Nephron progenitor cell (in vitro differentiated cells): ENCODE results near the gene CMYA5.

ENCODE experiments used
- DNase-seq: peaks from one replicate; pipeline ENCODE4 v3.0.0; 2021
- H3K27ac Mint-ChIP-seq: 2 replicates; pipeline ENCODE4 v1.8.0; 2021; ENCODE audit warnings: mild to moderate bottlenecking, moderate library complexity, mixed read lengths
- H3K27me3 Mint-ChIP-seq: 2 replicates; pipeline ENCODE4 v1.8.0; 2021; ENCODE audit warnings: mild to moderate bottlenecking, low read depth, mixed read lengths; ENCODE audit not compliant: poor library complexity
- H3K36me3 Mint-ChIP-seq: 2 replicates; pipeline ENCODE4 v1.8.0; 2021; ENCODE audit warnings: low read depth, mixed read lengths
- H3K4me1 Mint-ChIP-seq: 2 replicates; pipeline ENCODE4 v1.8.0; 2021; ENCODE audit warnings: mixed read lengths
- H3K4me3 Mint-ChIP-seq: 2 replicates; pipeline ENCODE4 v1.8.0; 2021; ENCODE audit warnings: mild to moderate bottlenecking, moderate library complexity, mixed read lengths
- H3K9me3 Mint-ChIP-seq: 2 replicates; pipeline ENCODE4 v1.8.0; 2021; ENCODE audit warnings: mild to moderate bottlenecking, moderate library complexity, mixed read lengths
- TF ChIP-seq, protein P1 (sequence below): fragments of 200-600 bp; sonication (generic); IDR thresholded peaks from 2 replicates; pipeline ENCODE4 v1.5.0; 2021; ENCODE audit warnings: antibody characterized with exemption

CMYA5 gene

DNA sequence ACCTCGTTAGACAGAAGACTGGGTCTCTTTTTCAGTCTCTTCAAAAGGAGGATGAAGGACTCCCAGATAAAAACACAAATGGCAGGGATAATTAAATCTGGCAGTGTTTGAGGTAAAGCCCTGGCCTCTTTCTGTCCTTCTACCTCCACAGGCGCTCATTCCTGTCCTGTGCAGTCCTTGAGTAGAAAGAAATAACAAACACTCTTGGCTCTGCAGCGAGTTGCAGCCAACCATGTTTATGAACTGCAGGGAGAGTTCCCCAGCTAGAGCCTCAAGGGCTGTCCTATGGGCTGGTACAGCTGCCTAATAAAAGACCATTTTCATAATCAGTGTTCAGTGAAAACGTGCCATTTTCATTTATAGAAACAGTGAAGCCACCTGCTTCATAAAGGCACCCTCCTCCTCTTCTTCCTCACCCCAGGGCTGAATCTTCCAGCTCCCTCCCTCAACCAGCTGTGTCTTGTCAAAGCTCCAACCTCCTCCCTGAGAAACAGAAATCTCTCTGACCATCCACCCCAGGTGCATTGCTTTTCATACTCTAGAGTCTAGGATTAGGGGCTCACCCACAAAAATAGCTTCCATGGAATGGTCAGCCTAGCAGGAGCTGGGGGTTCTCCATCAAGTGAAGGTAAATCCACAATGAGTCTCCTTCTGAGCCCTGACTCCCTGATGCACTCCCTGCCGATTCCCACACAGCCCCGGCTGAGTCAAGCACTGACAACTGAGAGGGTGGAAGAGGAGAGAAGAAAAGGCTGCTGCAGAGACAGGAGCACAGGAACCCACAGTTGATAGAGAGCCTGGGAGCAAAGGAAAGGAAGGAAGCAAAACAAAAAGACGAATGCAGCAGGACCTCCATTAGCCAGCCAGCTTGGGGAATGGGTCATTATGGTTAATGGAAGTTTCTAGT lies 150.7 kb downstream of the CMYA5 start:
- Mint-ChIP-seq H3K4me1 (peaks cover 74% of the 10 kb centered on the region), H3K27me3 (peaks cover 2% of the 10 kb centered on the region), H3K9me3 (no peaks in the 10 kb centered on the region), H3K36me3 (no peaks in the 10 kb centered on the region), H3K4me3 (peak overlapping the region; percentile 9), H3K27ac (no peak overlapping the region)
- no peak for DNase-seq
- TF ChIP-seq, protein P1, sequence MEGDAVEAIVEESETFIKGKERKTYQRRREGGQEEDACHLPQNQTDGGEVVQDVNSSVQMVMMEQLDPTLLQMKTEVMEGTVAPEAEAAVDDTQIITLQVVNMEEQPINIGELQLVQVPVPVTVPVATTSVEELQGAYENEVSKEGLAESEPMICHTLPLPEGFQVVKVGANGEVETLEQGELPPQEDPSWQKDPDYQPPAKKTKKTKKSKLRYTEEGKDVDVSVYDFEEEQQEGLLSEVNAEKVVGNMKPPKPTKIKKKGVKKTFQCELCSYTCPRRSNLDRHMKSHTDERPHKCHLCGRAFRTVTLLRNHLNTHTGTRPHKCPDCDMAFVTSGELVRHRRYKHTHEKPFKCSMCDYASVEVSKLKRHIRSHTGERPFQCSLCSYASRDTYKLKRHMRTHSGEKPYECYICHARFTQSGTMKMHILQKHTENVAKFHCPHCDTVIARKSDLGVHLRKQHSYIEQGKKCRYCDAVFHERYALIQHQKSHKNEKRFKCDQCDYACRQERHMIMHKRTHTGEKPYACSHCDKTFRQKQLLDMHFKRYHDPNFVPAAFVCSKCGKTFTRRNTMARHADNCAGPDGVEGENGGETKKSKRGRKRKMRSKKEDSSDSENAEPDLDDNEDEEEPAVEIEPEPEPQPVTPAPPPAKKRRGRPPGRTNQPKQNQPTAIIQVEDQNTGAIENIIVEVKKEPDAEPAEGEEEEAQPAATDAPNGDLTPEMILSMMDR = no peak

- TF ChIP-seq, protein P1 = no peak
- peaks cover 73% of the 10 kb centered on the region for H3K4me1 Mint-ChIP-seq
- no peak overlapping the region for H3K4me3 Mint-ChIP-seq
- no peak overlapping the region for H3K27ac Mint-ChIP-seq
- H3K9me3 Mint-ChIP-seq = no peaks in the 10 kb centered on the region
- no peak for DNase-seq
- no peaks in the 10 kb centered on the region for H3K36me3 Mint-ChIP-seq
- H3K27me3 Mint-ChIP-seq = peaks cover 2% of the 10 kb centered on the region
These were observed 151.5 kb downstream of the CMYA5 start for GRCh38 chr5:79841172-79841571.

DNA sequence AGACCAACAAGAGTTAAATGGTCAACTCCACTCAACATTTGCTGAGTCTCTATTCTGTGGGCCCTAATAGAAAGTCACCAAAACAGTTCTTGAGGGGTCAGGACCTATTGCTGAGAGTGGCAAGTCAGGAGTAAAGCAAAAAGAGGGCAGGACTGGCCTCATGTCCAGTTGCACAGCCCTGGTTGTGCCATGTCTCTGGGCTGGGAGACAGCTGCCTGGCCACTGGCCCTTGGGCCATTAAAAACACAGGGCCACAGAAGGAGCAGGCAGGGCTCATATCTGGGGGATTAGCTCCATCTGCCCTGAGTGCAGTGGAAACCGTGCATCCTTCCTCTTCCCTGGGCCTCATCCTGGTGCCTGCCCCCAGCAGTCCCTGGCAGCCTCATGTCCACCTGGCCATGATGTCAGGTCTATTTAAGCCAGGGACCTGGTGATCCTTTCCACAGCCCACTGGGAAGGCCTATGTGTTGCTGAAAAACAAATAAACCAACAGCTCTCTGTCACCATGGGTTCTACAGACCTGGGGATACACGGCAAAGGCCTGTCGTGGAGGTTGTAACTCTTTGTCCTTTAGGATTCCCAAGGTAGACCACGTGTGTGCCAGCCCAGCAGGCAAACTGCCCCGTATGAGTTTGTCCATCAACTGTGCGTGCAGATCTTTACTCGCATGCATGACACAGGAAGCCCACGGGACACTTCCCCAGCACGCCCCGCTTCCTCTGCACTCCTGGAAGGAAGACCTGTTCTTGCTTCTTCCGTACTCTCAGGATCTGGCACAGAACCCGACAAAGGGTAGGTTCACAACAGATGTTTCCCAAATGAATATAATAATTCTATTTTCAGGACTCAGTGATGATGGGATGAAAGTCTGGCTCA lies 152.6 kb downstream of the CMYA5 start:
- no peak for DNase-seq
- Mint-ChIP-seq H3K27me3 (peaks cover 5% of the 10 kb centered on the region), H3K4me1 (peaks cover 63% of the 10 kb centered on the region), H3K36me3 (no peaks in the 10 kb centered on the region), H3K4me3 (no peak overlapping the region), H3K9me3 (no peaks in the 10 kb centered on the region), H3K27ac (no peak overlapping the region)
- TF ChIP-seq, protein P1 = no peak

DNA sequence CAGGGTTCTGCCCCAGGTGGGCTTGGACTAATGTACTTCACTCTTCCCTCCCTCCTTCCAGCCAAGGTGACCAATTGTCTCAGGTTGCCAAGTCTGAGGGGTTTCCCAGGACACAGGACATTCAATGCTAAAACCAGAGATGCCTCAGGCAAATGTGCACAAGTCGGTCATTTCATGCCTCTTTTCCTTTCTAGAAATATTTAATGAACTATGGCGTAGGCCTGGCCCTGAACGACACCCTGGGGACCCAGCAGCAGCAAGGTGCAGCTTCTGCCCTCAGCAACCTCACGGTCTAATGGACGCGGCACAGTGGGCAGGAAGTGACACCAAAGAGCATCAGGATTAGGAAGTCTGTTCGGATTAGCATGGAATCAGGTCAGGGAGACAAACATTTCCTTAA lies 153.4 kb downstream of the CMYA5 start:
- TF ChIP-seq, protein P1 = no peak
- peaks cover 8% of the 10 kb centered on the region for H3K27me3 Mint-ChIP-seq
- no peaks in the 10 kb centered on the region for H3K9me3 Mint-ChIP-seq
- no peak overlapping the region for H3K4me3 Mint-ChIP-seq
- peaks cover 55% of the 10 kb centered on the region for H3K4me1 Mint-ChIP-seq
- H3K27ac Mint-ChIP-seq = no peak overlapping the region
- DNase-seq = no peak
- no peaks in the 10 kb centered on the region for H3K36me3 Mint-ChIP-seq

- Mint-ChIP-seq H3K9me3 (no peaks in the 10 kb centered on the region), H3K4me3 (no peak overlapping the region), H3K27ac (no peak overlapping the region), H3K4me1 (peaks cover 48% of the 10 kb centered on the region), H3K27me3 (peaks cover 8% of the 10 kb centered on the region), H3K36me3 (no peaks in the 10 kb centered on the region)
- TF ChIP-seq, protein P1 = no peak
- DNase-seq = no peak
These were observed 154.1 kb downstream of the CMYA5 start for GRCh38 chr5:79843450-79844388.
